PFSK-1 (cell line): ENCODE data around the gene PARD3B.

Experiments
- FOXP2 ChIP-seq: optimal IDR thresholded peaks from 2 replicates; pipeline ENCODE3; 2011; ENCODE audit warnings: borderline replicate concordance, control low read depth, inconsistent platforms; ENCODE audit not compliant: insufficient read depth; ENCODE audit errors: extremely low read length, extremely low read depth
- POLR2AphosphoS5 ChIP-seq: IDR thresholded peaks from 2 replicates; pipeline ENCODE4 v1.6.1; 2012; ENCODE audit warnings: low read depth, mild to moderate bottlenecking, control low read depth, low read length, moderate library complexity
- SIN3A ChIP-seq: IDR thresholded peaks from 2 replicates; pipeline ENCODE4 v1.6.1; 2012; ENCODE audit warnings: mild to moderate bottlenecking, low read length, moderate library complexity, borderline replicate concordance; ENCODE audit not compliant: insufficient read depth
- TAF1 ChIP-seq: IDR thresholded peaks from 2 replicates; pipeline ENCODE4 v1.6.1; 2012; ENCODE audit warnings: low read length, control low read depth, borderline replicate concordance; ENCODE audit not compliant: insufficient read depth
- TF ChIP-seq, protein P1 (sequence below), 2 experiments: IDR thresholded peaks; 2 replicates each; pipeline versions ENCODE4 v1.6.1 to v1.8.0; 2011 to 2012; ENCODE audit warnings: low read depth in 2 of 2, low read length in 2 of 2, control low read depth in 1 of 2, inconsistent platforms in 1 of 2, mild to moderate bottlenecking in 1 of 2, moderate library complexity in 1 of 2; ENCODE audit not compliant: insufficient read depth in 1 of 2

The PARD3B gene

DNA sequence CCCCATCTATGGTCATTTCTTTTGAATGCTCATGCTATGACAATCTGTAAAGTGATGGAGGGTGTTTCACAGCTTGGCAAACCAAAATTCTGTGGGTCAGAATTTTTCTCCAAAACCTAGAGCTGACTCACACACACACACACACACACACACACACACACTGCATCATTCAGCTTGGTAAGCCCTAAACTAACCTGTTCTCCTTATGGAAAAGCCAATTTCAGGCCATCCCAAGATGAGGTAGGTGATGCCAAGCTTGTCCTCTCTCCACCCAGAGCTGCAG is 1092.0 kb downstream of the PARD3B start:
- TF ChIP-seq, protein P1, sequence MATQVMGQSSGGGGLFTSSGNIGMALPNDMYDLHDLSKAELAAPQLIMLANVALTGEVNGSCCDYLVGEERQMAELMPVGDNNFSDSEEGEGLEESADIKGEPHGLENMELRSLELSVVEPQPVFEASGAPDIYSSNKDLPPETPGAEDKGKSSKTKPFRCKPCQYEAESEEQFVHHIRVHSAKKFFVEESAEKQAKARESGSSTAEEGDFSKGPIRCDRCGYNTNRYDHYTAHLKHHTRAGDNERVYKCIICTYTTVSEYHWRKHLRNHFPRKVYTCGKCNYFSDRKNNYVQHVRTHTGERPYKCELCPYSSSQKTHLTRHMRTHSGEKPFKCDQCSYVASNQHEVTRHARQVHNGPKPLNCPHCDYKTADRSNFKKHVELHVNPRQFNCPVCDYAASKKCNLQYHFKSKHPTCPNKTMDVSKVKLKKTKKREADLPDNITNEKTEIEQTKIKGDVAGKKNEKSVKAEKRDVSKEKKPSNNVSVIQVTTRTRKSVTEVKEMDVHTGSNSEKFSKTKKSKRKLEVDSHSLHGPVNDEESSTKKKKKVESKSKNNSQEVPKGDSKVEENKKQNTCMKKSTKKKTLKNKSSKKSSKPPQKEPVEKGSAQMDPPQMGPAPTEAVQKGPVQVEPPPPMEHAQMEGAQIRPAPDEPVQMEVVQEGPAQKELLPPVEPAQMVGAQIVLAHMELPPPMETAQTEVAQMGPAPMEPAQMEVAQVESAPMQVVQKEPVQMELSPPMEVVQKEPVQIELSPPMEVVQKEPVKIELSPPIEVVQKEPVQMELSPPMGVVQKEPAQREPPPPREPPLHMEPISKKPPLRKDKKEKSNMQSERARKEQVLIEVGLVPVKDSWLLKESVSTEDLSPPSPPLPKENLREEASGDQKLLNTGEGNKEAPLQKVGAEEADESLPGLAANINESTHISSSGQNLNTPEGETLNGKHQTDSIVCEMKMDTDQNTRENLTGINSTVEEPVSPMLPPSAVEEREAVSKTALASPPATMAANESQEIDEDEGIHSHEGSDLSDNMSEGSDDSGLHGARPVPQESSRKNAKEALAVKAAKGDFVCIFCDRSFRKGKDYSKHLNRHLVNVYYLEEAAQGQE (IDR thresholded peaks at IDR 0.05; ENCODE audit: insufficient read depth in 1 of 2, low read depth in 2 of 2, low read length in 2 of 2): no peak
- TF ChIP-seq FOXP2: no peak
- TF ChIP-seq TAF1: no peak
- TF ChIP-seq POLR2AphosphoS5: no peak
- TF ChIP-seq SIN3A: no peak

DNA sequence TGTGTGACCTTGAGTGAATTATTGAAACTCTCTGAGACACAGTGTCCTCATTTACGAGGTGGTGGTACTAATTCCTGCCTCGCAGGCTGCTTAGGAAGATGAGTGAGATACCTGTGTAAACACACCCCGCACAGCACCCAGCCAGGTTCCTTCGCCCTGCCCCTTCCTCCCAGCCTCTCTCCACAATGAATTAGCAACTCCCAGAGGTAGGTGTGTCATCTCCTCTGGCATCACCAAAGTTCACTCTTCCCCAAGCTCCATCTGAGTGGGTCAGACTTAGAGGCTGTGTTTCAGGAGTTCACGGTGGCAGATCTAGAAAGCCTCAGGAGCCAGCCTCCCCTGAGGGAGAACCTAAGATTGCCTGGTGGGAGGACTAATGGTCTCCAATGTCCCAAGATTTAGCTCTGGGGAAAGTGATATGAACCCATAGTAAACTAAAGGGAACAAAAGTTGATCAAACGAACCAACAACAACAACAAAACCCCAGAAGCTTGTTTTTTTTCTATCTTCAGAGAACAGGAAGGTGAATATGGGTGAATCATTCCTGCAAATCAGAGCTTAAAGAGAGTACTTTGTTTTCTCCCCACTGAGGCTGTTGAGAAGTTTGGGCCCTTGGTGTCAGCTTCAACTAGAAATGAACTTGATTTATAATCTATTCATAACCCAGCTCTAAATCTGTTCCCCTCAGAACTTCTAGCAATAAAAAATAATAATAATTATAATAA is 1092.7 kb downstream of the PARD3B start:
- TF ChIP-seq POLR2AphosphoS5 (no peak), SIN3A (no peak), FOXP2 (no peak), TAF1 (no peak)
- TF ChIP-seq, protein P1 (IDR thresholded peaks at IDR 0.05; ENCODE audit: insufficient read depth in 1 of 2, low read depth in 2 of 2, low read length in 2 of 2): no peak

DNA sequence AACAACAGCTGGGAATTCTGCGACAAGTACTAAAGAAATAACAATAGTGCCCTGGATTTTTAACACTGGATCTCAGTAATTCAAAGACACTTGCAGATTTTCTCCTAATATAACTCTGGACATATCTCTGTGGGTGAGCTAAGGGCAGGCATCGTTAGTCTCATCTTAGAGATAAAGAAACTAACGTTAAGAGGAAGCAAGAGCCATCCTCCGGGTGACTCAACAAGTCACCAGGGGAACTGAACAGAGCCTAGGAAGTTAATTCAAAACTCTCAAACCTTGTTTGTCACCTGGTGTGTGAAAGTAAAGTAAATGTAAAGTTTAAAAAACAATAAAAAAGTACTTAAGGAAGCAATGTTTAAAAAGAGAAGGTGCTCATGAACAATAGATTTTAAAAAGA is 1095.4 kb downstream of the PARD3B start:
- TF ChIP-seq, protein P1 (IDR thresholded peaks at IDR 0.05; ENCODE audit: insufficient read depth in 1 of 2, low read depth in 2 of 2, low read length in 2 of 2): no peak
- TF ChIP-seq SIN3A (no peak), TAF1 (no peak), FOXP2 (no peak), POLR2AphosphoS5 (no peak)

DNA sequence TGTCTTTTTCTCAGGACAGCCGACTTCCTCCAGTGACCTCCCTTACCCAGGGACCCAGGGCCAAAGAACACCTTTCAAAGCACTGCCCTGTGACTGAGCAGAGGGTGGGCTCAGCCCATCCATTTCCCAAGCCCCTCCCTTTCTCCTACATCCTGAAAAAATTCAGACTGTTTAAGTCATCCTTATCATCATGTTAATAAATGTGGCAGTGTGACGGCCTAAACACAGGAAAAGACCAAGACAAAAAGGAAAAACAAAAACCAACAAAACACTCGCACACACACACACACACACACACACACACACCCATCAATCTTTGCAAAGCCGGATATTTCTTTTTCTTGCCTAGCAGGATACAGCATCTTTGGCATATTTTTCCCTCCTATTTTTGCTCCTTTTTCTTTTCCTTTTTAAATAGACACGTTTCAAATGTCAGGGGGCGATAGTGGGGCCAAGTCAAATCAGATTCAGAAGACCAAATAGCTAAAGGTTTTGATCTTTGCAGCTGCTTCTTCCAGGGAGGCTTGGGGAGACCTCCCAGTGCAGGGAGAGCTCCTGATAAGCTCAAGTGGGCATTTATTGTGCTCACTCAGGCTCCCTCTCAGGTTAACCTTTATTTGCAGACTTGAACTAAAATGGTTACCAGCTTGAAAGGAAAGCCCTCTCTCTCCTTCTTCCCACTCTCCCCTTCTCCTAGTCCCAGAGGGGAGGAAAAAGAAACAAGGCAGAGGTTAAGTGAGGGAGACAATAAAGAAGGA is 1097.5 kb downstream of the PARD3B start:
- TF ChIP-seq FOXP2: no peak
- TF ChIP-seq TAF1: no peak
- no peak for TF ChIP-seq POLR2AphosphoS5
- TF ChIP-seq, protein P1 (IDR thresholded peaks at IDR 0.05; ENCODE audit: insufficient read depth in 1 of 2, low read depth in 2 of 2, low read length in 2 of 2): no peak
- TF ChIP-seq SIN3A: no peak
